Right lobe of liver (tissue), 6 donors: ENCODE data around the gene PDZRN3. TPM values are rescaled to one million over a fixed set of nuclear protein-coding genes. Genes with fewer than 3 reads are reported as not detected.
A peak's percentile ranks its signal among the peaks of the same experiment; 100 is the strongest.

ENCODE experiments used
- ATAC-seq, 4 donors: fragments of 200-7000 bp; cut with Tn5 transposase; one replicate each; pipeline ENCODE4 v1.9.1; 2020; ENCODE audit warnings: mild to moderate bottlenecking in 4 of 4, moderate library complexity in 4 of 4
- DNase-seq, 3 donors: peaks; one replicate each; pipeline ENCODE4 v3.0.0-alpha.2; 2020
- H3K27ac ChIP-seq, 3 donors: fragments of 200-600 bp; one replicate each; pipeline ENCODE4 v1.8.0; 2022
- H3K27me3 ChIP-seq, 2 donors: fragments of 200-600 bp; one replicate each; pipeline ENCODE4 v1.8.0; 2022
- H3K36me3 ChIP-seq, 4 donors: fragments of 200-600 bp; sonication (generic) in 1 of 4; one replicate each; pipeline versions ENCODE4 v1.5.1 to v1.8.0; 2017 to 2022; ENCODE audit warnings: control low read depth in 1 of 4
- H3K4me1 ChIP-seq, 4 donors: fragments of 200-600 bp; sonication (generic) in 1 of 4; one replicate each; pipeline versions ENCODE4 v1.5.1 to v1.8.0; 2017 to 2022; ENCODE audit warnings: control low read depth in 1 of 4
- H3K4me3 ChIP-seq, 3 donors: fragments of 200-600 bp; one replicate each; pipeline ENCODE4 v1.8.0; 2022
- H3K9me3 ChIP-seq, 4 donors: fragments of 200-600 bp; sonication (generic) in 1 of 4; one replicate each; pipeline versions ENCODE4 v1.5.1 to v1.8.0; 2017 to 2022; ENCODE audit warnings: control low read depth in 1 of 4
- POLR2A ChIP-seq: fragments of 450-650 bp; IDR thresholded peaks from one replicate; pipeline ENCODE4 v1.6.1; 2017; ENCODE audit warnings: antibody characterized with exemption, mild to moderate bottlenecking
- WGBS: methylation state at CpG from one replicate; pipeline ENCODE4 v1.1.6; 2018; ENCODE audit warnings: low coverage, low lambda C conversion rate; ENCODE audit not compliant: insufficient coverage; ENCODE audit errors: missing lambda C conversion rate; 5-methylcytosine and 5-hydroxymethylcytosine counted together
- intact Hi-C, 2 donors: fragments of 100-400 bp; cut with DNase I; formaldehyde crosslinking; loops; one replicate each; pipeline versions ENCODE4 v1.11.2 to v1.14.1; 2022
- total RNA-seq, 6 experiments: library from RNA; depleted of rRNA in 2 of 6; stranded (reverse); fragments of >200 nt in 2 of 6; fragmentation: NEBNext Ultra II Directional in 3 of 6; extraction: Animal tissue kit (Norgen Biotek cat#: 25700) in 3 of 6; gene quantifications; one replicate each; pipeline versions ENCODE4 v1.1.0 to v1.2.4, GENCODE V29; 2016 to 2023
- TF ChIP-seq, protein P1 (sequence below), 4 donors: fragments of 200-600 bp in 3 of 4; fragments of 450-650 bp in 1 of 4; IDR thresholded peaks; one replicate each; pipeline versions ENCODE4 v1.5.1 to v1.8.0; 2016 to 2022; ENCODE audit warnings: antibody characterized with exemption in 4 of 4, mild to moderate bottlenecking in 2 of 4
- donor health status: DM: no; HTN: yes; CAD: no.
- donor health status: DM: no; HTN: no; CAD: no.
- donor health status: DM: no; HTN: no; CAD: no.
- donor health status: DM: no; HTN: yes; CAD: no.
- donor health status: DM: no; HTN: yes; CAD: no.

Gene PDZRN3
- total RNA-seq, 6 experiments from 2014 or later, result 0.33 to 2.0 (median 1.1) TPM

DNA sequence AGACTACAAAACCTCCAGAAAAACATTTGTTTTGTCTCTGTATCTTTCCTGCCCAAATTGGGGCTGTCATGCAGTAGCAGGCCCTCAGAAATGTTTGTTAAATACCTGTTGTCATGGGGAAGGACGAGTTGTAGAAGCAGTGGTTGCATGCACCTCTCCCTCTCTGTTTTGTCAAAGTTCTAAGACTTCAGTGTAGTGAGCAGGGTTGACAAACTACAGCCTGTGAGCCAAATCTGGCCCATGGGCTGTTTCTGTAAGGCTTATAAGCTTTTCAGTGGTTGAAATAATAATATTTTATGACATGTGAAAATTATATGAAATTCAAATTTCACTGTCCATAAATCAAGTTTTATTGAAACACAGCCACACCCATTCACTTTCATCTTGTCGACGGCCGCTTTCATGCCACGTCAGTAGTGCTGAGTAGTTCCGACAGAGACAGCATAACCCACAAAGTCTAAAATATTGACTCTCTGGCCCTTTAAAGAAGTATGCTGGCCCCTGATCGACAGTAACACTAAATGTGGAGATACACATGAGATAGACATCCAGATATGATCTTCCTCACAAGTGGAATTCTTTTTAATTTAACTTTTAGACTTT lies 102.9 kb downstream of the PDZRN3 start:
- ATAC-seq, result no peak

DNA sequence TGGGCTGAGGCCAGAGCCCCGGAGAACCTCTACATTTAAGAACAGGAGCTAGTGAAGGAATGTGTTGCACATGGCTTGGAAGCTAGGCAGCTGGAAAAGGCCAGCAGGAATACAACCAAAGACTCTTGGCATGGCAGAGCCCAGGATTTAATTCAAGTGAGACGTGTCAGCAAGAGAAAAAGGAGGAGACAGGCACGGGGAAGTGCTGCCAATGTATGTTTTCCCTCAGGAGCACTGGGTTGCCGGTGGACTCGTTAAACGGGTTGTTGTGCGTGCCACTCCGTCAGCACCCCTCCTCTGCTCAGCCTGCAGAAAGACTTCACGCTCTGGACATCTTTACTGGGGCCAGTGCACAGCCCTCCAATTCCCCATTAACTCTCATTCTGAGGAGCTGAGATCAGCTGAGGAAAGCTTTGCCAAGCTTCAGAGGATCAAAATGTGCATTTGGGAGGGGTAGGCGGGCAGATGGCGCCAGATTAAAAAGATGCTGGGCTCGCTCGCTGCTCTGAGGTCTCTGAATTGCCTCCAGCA lies 103.7 kb downstream of the PDZRN3 start:
- no peak for TF ChIP-seq POLR2A
- TF ChIP-seq, protein P1, sequence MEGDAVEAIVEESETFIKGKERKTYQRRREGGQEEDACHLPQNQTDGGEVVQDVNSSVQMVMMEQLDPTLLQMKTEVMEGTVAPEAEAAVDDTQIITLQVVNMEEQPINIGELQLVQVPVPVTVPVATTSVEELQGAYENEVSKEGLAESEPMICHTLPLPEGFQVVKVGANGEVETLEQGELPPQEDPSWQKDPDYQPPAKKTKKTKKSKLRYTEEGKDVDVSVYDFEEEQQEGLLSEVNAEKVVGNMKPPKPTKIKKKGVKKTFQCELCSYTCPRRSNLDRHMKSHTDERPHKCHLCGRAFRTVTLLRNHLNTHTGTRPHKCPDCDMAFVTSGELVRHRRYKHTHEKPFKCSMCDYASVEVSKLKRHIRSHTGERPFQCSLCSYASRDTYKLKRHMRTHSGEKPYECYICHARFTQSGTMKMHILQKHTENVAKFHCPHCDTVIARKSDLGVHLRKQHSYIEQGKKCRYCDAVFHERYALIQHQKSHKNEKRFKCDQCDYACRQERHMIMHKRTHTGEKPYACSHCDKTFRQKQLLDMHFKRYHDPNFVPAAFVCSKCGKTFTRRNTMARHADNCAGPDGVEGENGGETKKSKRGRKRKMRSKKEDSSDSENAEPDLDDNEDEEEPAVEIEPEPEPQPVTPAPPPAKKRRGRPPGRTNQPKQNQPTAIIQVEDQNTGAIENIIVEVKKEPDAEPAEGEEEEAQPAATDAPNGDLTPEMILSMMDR (IDR thresholded peaks at IDR 0.05), result no peak
- Histone ChIP-seq H3K27me3 (no peaks in the 10 kb centered on the region), H3K27ac (no peak overlapping the region), H3K36me3 (no peaks in the 10 kb centered on the region), H3K4me3 (no peak overlapping the region), H3K9me3 (no peaks in the 10 kb centered on the region), H3K4me1 (no peaks in the 10 kb centered on the region)
- WGBS, result 81% methylated on average over 9 of the region's 13 CpGs
- ATAC-seq (no peak), DNase-seq (no peak)
- intact Hi-C loops, result no loop called here

More for the DNA sequence above, 102.9 kb downstream of the PDZRN3 start:
- Histone ChIP-seq H3K36me3 (no peaks in the 10 kb centered on the region), H3K27me3 (no peaks in the 10 kb centered on the region), H3K9me3 (no peaks in the 10 kb centered on the region), H3K4me1 (no peaks in the 10 kb centered on the region), H3K4me3 (no peak overlapping the region), H3K27ac (no peak overlapping the region)
- TF ChIP-seq, protein P1 (IDR thresholded peaks at IDR 0.05), result no peak
- TF ChIP-seq POLR2A, result no peak
- 82% methylated on average over 7 of the region's 7 CpGs for whole genome bisulfite sequencing
- DNase-seq, result no peak
- intact Hi-C loops, result no loop called here

DNA sequence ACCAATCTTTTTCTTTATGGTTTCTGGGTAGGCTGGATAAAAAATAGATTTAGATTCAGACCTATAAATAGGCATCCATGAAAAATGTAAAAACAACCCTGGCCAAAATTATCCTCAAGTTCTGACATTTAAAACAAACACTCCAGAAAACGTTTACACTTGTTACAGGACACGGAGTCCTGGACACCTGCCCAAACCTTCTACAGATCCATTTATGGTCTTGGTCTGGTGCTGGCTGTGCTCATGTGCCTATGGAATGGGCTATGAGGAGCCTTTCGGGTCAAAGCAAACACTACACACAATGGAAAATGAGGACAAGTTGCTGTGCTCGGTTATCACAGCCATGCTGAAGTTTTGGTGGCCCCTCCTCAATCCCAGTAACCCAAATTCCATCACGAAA lies 108.1 kb downstream of the PDZRN3 start:
- no peak overlapping the region for H3K27ac ChIP-seq
- no peak overlapping the region for H3K4me3 ChIP-seq
- intact Hi-C loops, result loop anchor here in 1 of 2 donors (10.0 kb wide), 1 partner anchor 328 kb away; no protein-coding TSS in a partner anchor
- peaks cover 0 to 7% (median 3%) of the 10 kb centered on the region in 4 donors for H3K4me1 ChIP-seq
- WGBS, result 19% methylated on average over 5 of the region's 5 CpGs
- DNase-seq, result no peak
- H3K27me3 ChIP-seq, result no peaks in the 10 kb centered on the region
- H3K36me3 ChIP-seq, result no peaks in the 10 kb centered on the region
- H3K9me3 ChIP-seq, result no peaks in the 10 kb centered on the region
- TF ChIP-seq, protein P1 (IDR thresholded peaks at IDR 0.05), result no peak
- no peak for TF ChIP-seq POLR2A
- ATAC-seq, result peak in 2 of 4 donors; percentile 10 to 28

DNA sequence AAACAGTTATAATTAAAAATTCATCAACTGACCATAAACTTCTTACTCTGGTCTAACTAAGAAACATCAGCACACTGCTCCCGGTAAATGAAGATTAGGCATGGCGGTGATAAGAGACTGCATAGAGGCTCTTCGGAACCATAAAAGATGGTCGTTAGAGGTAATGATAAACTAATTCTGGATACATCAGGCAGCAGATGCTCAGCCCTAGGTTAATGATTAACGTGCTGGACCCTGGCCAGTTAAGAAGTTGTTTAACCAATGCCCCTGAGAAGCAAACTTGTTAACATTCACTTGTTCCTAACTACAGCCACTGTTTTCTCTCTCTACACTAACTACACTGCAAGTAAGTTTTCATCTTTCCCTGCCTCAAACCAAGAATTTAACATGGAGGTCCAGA lies 111.5 kb downstream of the PDZRN3 start:
- Histone ChIP-seq H3K4me3 (peak overlapping the region in 1 of 3 donors; percentile 23), H3K9me3 (no peaks in the 10 kb centered on the region), H3K27ac (no peak overlapping the region), H3K36me3 (no peaks in the 10 kb centered on the region), H3K4me1 (peaks cover 0 to 7% (median 3%) of the 10 kb centered on the region in 4 donors), H3K27me3 (no peaks in the 10 kb centered on the region)
- peak; percentile 90 to 97 (median 94) for ATAC-seq
- DNase-seq, result peak; percentile 63 to 91 (median 65)
- intact Hi-C loops, result loop anchor here in 1 of 2 donors (10.0 kb wide), 1 partner anchor 332 kb away; no protein-coding TSS in a partner anchor
- WGBS, result 24% methylated on average over 5 of the region's 5 CpGs
- no peak for TF ChIP-seq POLR2A
- TF ChIP-seq, protein P1 (IDR thresholded peaks at IDR 0.05), result no peak
